WTC11 (cell line): ENCODE measurements around the gene DHRS7B. TPM values are rescaled to one million over a fixed set of nuclear protein-coding genes. Genes with fewer than 3 reads are reported as not detected.

Experiments used
- ATAC-seq: fragments of 200-7000 bp; cut with Tn5 transposase; 2 replicates; pipeline ENCODE4 v1.10.0; 2021; ENCODE audit warnings: mild to moderate bottlenecking, moderate library complexity
- CTCF ChIA-PET: fragments of 300-600 bp; sonication (Branson Sonifier 250); formaldehyde crosslinking; loops from one replicate; lab custom pipeline; 2021; ENCODE audit warnings: antibody characterized with exemption; lab: Charles Lee
- POLR2A ChIA-PET: fragments of 350-600 bp; sonication (Branson Sonifier 250); formaldehyde crosslinking; loops from one replicate; lab custom pipeline; 2021; ENCODE audit warnings: antibody characterized with exemption; lab: Charles Lee
- DNase-seq: peaks from one replicate; pipeline ENCODE4 v3.0.0; 2021; ENCODE audit warnings: low spot score
- H3K27ac Mint-ChIP-seq: 2 replicates; pipeline ENCODE4 v1.8.0; 2021; ENCODE audit warnings: mixed read lengths
- H3K27me3 Mint-ChIP-seq: 2 replicates; pipeline ENCODE4 v1.8.0; 2021; ENCODE audit warnings: low read depth, mild to moderate bottlenecking, moderate library complexity, mixed read lengths
- H3K36me3 Mint-ChIP-seq: 2 replicates; pipeline ENCODE4 v1.8.0; 2021; ENCODE audit warnings: mixed read lengths
- H3K4me1 Mint-ChIP-seq: 2 replicates; pipeline ENCODE4 v1.8.0; 2022; ENCODE audit warnings: mixed read lengths
- H3K4me3 Mint-ChIP-seq: 2 replicates; pipeline ENCODE4 v1.8.0; 2021; ENCODE audit warnings: mild to moderate bottlenecking, moderate library complexity, mixed read lengths
- H3K9me3 Mint-ChIP-seq: 2 replicates; pipeline ENCODE4 v1.8.0; 2021; ENCODE audit warnings: mixed read lengths
- EMX1 ChIP-seq: fragments of 250-450 bp; sonication (Bioruptor Pico); IDR thresholded peaks from 2 replicates; pipeline ENCODE4 v1.8.0; 2021; ENCODE audit warnings: mild to moderate bottlenecking
- ETV6 ChIP-seq: sonication (generic); formaldehyde crosslinking; IDR thresholded peaks from 2 replicates; pipeline ENCODE4 v1.8.1; 2022; ENCODE audit warnings: mild to moderate bottlenecking, missing genetic modification reagents
- MYBL2 ChIP-seq: sonication (generic); formaldehyde crosslinking; IDR thresholded peaks from 2 replicates; pipeline ENCODE4 v1.8.1; 2023; ENCODE audit warnings: mild to moderate bottlenecking, moderate library complexity, missing genetic modification reagents
- NFATC4 ChIP-seq: fragments of 250-450 bp; sonication (Bioruptor Pico); IDR thresholded peaks from 2 replicates; pipeline ENCODE4 v1.9.0; 2021; ENCODE audit warnings: mild to moderate bottlenecking
- NR1H2 ChIP-seq: sonication (generic); formaldehyde crosslinking; IDR thresholded peaks from 2 replicates; pipeline ENCODE4 v1.9.0; 2021; ENCODE audit warnings: mild to moderate bottlenecking, moderate library complexity, missing genetic modification reagents
- SMAD3 ChIP-seq: sonication (generic); formaldehyde crosslinking; IDR thresholded peaks from 2 replicates; pipeline ENCODE4 v1.8.0; 2022; ENCODE audit warnings: missing genetic modification reagents, mild to moderate bottlenecking, borderline replicate concordance
- SP1 ChIP-seq: sonication (generic); formaldehyde crosslinking; conservative IDR thresholded peaks from 2 replicates; pipeline ENCODE4 v1.8.1; 2022; ENCODE audit warnings: missing genetic modification reagents
- TCF7 ChIP-seq: sonication (generic); formaldehyde crosslinking; IDR thresholded peaks from 2 replicates; pipeline ENCODE4 v1.8.0; 2022; ENCODE audit warnings: mild to moderate bottlenecking, low read depth, missing genetic modification reagents, moderate library complexity
- TP53 ChIP-seq: sonication (generic); formaldehyde crosslinking; IDR thresholded peaks from 2 replicates; pipeline ENCODE4 v1.8.1; 2023; ENCODE audit warnings: mild to moderate bottlenecking, missing genetic modification reagents
- ZBTB21 ChIP-seq: sonication (generic); formaldehyde crosslinking; IDR thresholded peaks from 2 replicates; pipeline ENCODE4 v1.8.1; 2023; ENCODE audit warnings: mild to moderate bottlenecking, missing genetic modification reagents, borderline replicate concordance
- ZNF263 ChIP-seq: sonication (generic); formaldehyde crosslinking; IDR thresholded peaks from 2 replicates; pipeline ENCODE4 v1.8.1; 2022; ENCODE audit warnings: low read depth, mild to moderate bottlenecking, moderate library complexity, missing genetic modification reagents
- ZNF423 ChIP-seq: fragments of 250-450 bp; sonication (Bioruptor Pico); IDR thresholded peaks from 2 replicates; pipeline ENCODE4 v2.1.2; 2022; ENCODE audit warnings: mild to moderate bottlenecking, moderate library complexity
- total RNA-seq: library from RNA; stranded (reverse); gene quantifications from 3 replicates; pipeline ENCODE4 v1.2.3, GENCODE V29; 2021
- TF ChIP-seq, protein P1 (sequence below): sonication (generic); formaldehyde crosslinking; IDR thresholded peaks from 2 replicates; pipeline ENCODE4 v1.8.1; 2022; ENCODE audit warnings: low read depth, missing genetic modification reagents, borderline replicate concordance
- TF ChIP-seq, protein P2 (sequence below): sonication (generic); formaldehyde crosslinking; IDR thresholded peaks from 2 replicates; pipeline ENCODE4 v1.8.1; 2022; ENCODE audit warnings: low read depth, mild to moderate bottlenecking, moderate library complexity, missing genetic modification reagents, borderline replicate concordance
- TF ChIP-seq, protein P3 (sequence below): sonication (generic); formaldehyde crosslinking; IDR thresholded peaks from 2 replicates; pipeline ENCODE4 v1.8.0; 2022; ENCODE audit warnings: mild to moderate bottlenecking, missing genetic modification reagents
- TF ChIP-seq, protein P4 (sequence below): sonication (generic); formaldehyde crosslinking; IDR thresholded peaks from 2 replicates; pipeline ENCODE4 v1.8.0; 2023; ENCODE audit warnings: mild to moderate bottlenecking, missing genetic modification reagents
- TF ChIP-seq, protein P5 (sequence below): sonication (generic); formaldehyde crosslinking; IDR thresholded peaks from 2 replicates; pipeline ENCODE4 v1.8.1; 2022; ENCODE audit warnings: mild to moderate bottlenecking, missing genetic modification reagents, moderate library complexity, borderline replicate concordance

DHRS7B gene
- total RNA-seq, 1 experiment from 2014 or later: 15.6 TPM

DNA sequence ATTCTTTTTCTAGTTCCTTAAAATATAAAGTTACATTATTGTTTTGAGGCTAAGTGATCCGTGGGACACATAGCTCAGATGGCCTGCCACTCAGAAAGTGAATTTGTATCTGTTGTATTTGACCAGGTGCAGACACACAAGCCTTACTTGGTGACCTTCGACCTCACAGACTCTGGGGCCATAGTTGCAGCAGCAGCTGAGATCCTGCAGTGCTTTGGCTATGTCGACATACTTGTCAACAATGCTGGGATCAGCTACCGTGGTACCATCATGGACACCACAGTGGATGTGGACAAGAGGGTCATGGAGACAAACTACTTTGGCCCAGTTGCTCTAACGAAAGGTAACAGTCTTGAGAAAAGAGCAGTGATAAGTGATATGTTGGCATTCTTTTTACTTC, 56.7 kb downstream of the DHRS7B start:
- CTCF ChIA-PET: no interaction called here
- no peak overlapping the region for H3K4me3 Mint-ChIP-seq
- DNase-seq (no peak), ATAC-seq (no peak)
- H3K9me3 Mint-ChIP-seq: no peaks in the 10 kb centered on the region
- H3K36me3 Mint-ChIP-seq: peaks cover 5% of the 10 kb centered on the region; the same call in 1 of the 2 replicates
- POLR2A ChIA-PET: no interaction called here
- no peaks in the 10 kb centered on the region for H3K27me3 Mint-ChIP-seq
- no peak overlapping the region for H3K27ac Mint-ChIP-seq
- peaks cover 4% of the 10 kb centered on the region; the same call in 1 of the 2 replicates for H3K4me1 Mint-ChIP-seq
- TF ChIP-seq, protein P1, sequence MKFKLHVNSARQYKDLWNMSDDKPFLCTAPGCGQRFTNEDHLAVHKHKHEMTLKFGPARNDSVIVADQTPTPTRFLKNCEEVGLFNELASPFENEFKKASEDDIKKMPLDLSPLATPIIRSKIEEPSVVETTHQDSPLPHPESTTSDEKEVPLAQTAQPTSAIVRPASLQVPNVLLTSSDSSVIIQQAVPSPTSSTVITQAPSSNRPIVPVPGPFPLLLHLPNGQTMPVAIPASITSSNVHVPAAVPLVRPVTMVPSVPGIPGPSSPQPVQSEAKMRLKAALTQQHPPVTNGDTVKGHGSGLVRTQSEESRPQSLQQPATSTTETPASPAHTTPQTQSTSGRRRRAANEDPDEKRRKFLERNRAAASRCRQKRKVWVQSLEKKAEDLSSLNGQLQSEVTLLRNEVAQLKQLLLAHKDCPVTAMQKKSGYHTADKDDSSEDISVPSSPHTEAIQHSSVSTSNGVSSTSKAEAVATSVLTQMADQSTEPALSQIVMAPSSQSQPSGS: no peak
- TF ChIP-seq NR1H2 (CRISPR knock-in tag): no peak
- no peak for TF ChIP-seq TP53 (CRISPR knock-in tag)
- TF ChIP-seq TCF7 (CRISPR knock-in tag): no peak
- no peak for TF ChIP-seq SP1 (CRISPR knock-in tag)
- TF ChIP-seq, protein P2, sequence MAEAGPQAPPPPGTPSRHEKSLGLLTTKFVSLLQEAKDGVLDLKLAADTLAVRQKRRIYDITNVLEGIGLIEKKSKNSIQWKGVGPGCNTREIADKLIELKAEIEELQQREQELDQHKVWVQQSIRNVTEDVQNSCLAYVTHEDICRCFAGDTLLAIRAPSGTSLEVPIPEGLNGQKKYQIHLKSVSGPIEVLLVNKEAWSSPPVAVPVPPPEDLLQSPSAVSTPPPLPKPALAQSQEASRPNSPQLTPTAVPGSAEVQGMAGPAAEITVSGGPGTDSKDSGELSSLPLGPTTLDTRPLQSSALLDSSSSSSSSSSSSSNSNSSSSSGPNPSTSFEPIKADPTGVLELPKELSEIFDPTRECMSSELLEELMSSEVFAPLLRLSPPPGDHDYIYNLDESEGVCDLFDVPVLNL: no peak

DNA sequence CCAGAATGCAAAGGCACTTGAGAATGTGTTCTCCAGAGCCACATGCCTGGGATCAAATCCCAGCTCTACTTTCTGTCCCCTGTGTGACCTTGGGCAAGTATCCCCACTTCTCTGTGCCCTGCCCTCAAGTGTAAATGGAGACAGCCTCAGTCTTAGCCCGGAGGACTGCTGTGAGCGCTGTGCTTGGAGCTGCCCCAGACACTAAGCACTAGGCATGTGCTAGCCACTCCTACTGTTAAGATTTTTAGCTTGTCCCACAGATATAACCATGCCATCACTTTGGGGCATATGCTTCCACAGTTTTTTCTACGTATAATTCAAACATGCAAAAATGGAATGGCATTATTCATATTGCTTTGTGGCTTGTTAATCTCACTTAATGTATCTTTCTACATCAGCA, 57.8 kb downstream of the DHRS7B start:
- Mint-ChIP-seq H3K4me3 (no peak overlapping the region), H3K9me3 (no peaks in the 10 kb centered on the region), H3K27me3 (no peaks in the 10 kb centered on the region), H3K36me3 (peaks cover 5% of the 10 kb centered on the region; the same call in 1 of the 2 replicates), H3K4me1 (peaks cover 4% of the 10 kb centered on the region; the same call in 1 of the 2 replicates), H3K27ac (no peak overlapping the region)
- TF ChIP-seq ZNF423 (CRISPR knock-in tag): no peak
- TF ChIP-seq MYBL2 (CRISPR knock-in tag): no peak
- no peak for TF ChIP-seq ETV6 (CRISPR knock-in tag)
- no peak for TF ChIP-seq NFATC4 (CRISPR knock-in tag)
- no peak for TF ChIP-seq SMAD3 (CRISPR knock-in tag)
- TF ChIP-seq, protein P3, sequence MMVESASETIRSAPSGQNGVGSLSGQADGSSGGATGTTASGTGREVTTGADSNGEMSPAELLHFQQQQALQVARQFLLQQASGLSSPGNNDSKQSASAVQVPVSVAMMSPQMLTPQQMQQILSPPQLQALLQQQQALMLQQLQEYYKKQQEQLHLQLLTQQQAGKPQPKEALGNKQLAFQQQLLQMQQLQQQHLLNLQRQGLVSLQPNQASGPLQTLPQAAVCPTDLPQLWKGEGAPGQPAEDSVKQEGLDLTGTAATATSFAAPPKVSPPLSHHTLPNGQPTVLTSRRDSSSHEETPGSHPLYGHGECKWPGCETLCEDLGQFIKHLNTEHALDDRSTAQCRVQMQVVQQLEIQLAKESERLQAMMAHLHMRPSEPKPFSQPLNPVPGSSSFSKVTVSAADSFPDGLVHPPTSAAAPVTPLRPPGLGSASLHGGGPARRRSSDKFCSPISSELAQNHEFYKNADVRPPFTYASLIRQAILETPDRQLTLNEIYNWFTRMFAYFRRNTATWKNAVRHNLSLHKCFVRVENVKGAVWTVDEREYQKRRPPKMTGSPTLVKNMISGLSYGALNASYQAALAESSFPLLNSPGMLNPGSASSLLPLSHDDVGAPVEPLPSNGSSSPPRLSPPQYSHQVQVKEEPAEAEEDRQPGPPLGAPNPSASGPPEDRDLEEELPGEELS: no peak
- no peak for TF ChIP-seq EMX1 (CRISPR knock-in tag)
- TF ChIP-seq, protein P4, sequence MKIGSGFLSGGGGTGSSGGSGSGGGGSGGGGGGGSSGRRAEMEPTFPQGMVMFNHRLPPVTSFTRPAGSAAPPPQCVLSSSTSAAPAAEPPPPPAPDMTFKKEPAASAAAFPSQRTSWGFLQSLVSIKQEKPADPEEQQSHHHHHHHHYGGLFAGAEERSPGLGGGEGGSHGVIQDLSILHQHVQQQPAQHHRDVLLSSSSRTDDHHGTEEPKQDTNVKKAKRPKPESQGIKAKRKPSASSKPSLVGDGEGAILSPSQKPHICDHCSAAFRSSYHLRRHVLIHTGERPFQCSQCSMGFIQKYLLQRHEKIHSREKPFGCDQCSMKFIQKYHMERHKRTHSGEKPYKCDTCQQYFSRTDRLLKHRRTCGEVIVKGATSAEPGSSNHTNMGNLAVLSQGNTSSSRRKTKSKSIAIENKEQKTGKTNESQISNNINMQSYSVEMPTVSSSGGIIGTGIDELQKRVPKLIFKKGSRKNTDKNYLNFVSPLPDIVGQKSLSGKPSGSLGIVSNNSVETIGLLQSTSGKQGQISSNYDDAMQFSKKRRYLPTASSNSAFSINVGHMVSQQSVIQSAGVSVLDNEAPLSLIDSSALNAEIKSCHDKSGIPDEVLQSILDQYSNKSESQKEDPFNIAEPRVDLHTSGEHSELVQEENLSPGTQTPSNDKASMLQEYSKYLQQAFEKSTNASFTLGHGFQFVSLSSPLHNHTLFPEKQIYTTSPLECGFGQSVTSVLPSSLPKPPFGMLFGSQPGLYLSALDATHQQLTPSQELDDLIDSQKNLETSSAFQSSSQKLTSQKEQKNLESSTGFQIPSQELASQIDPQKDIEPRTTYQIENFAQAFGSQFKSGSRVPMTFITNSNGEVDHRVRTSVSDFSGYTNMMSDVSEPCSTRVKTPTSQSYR (CRISPR knock-in tag): no peak
- no peak for TF ChIP-seq ZNF263
- TF ChIP-seq ZBTB21 (CRISPR knock-in tag): no peak
- TF ChIP-seq, protein P5, sequence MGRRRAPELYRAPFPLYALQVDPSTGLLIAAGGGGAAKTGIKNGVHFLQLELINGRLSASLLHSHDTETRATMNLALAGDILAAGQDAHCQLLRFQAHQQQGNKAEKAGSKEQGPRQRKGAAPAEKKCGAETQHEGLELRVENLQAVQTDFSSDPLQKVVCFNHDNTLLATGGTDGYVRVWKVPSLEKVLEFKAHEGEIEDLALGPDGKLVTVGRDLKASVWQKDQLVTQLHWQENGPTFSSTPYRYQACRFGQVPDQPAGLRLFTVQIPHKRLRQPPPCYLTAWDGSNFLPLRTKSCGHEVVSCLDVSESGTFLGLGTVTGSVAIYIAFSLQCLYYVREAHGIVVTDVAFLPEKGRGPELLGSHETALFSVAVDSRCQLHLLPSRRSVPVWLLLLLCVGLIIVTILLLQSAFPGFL (CRISPR knock-in tag): no peak
- ChIA-PET CTCF (no interaction called here), POLR2A (no interaction called here)
- DNase-seq: no peak
- ATAC-seq: no peak
